Measurements from ENCODE around the gene MSTN. TPM values are rescaled to one million over a fixed set of nuclear protein-coding genes. Genes with fewer than 3 reads are reported as not detected.

Gene MSTN
- total RNA-seq, 2 experiments from 2014 or later: not detected

DNA sequence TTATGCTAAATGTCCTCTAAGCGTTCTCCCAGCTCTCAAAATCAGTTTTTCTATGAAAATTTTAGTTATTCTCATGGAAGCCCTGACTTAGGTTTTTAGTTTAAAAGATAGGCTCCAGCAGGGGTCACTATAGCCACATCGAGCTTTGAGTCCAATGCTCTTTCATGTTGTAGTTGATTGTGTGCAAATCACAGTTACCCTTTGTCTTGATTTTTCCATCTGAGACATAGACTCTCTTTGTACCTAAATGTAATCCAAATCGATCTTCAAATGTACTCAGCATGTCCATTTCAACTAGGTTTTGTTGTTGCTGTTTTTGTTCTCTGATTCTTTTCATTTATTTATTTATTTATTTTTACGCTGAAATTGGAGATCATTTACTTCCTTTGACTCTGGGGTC, 26.4 kb upstream of the MSTN start:
- CTCF ChIA-PET: interaction anchor here (0.6 to 4.0 kb wide), 11 partner anchors 38 to 762 kb away, joined by 3 to 20 read pairs (median 4); a partner anchor contains a TSS
- no peaks in the 10 kb centered on the region for H3K27me3 Mint-ChIP-seq
- H3K27ac Mint-ChIP-seq: no peak overlapping the region
- no peaks in the 10 kb centered on the region for H3K9me3 Mint-ChIP-seq (ENCODE audit: low read depth)
- no peak overlapping the region for H3K4me3 Mint-ChIP-seq
- no peaks in the 10 kb centered on the region for H3K4me1 Mint-ChIP-seq
- H3K36me3 Mint-ChIP-seq: no peaks in the 10 kb centered on the region
- ATAC-seq: peak; percentile 53
- DNase-seq: peak; percentile 53

DNA sequence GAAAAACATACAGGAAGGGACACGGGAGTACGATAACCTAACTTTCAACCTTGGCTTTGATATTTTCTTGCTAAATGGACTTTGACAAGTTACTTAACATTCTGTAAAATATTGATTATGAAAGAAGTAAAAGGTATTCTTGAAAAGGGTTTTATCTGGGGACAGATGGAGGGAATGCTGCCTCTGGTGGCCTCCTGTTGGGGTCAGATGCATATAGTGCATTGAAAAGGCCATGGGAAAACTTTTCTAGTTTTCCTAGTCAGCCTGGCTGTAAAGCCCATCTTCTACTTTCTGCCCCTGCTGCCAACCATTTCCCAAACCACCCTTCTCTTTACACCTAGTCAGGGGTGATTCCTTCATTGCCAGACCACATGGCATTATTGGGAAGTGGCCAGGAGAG, 22.2 kb upstream of the MSTN start:
- H3K27ac Mint-ChIP-seq: no peak overlapping the region
- peaks cover 11% of the 10 kb centered on the region for H3K27me3 Mint-ChIP-seq
- H3K36me3 Mint-ChIP-seq: no peaks in the 10 kb centered on the region
- no peak overlapping the region for H3K4me3 Mint-ChIP-seq
- H3K9me3 Mint-ChIP-seq (ENCODE audit: low read depth): no peaks in the 10 kb centered on the region
- CTCF ChIA-PET: no interaction called here
- DNase-seq (no peak), ATAC-seq (no peak)
- no peaks in the 10 kb centered on the region for H3K4me1 Mint-ChIP-seq

DNA sequence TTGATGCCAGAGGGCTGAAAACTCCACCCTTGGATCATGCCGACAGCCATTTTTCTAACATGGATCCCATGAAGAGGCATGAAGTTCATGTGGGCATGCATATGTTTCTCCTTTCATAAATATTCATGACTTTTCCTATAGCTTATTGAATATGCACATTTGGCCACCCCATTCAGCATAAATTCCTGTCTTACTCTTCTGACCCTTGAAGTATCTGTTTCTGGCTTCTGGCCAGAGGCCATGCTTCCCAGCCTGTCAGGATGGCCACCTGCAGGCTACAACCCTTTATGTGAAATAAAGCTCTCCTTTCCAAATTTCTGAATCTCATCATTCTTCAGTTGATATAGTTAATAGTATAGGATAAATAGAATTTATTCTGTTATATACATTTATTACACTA, 19.6 kb upstream of the MSTN start:
- DNase-seq (no peak), ATAC-seq (no peak)
- Mint-ChIP-seq H3K36me3 (no peaks in the 10 kb centered on the region), H3K4me3 (no peak overlapping the region), H3K27ac (no peak overlapping the region), H3K27me3 (peaks cover 22% of the 10 kb centered on the region), H3K4me1 (peaks cover 6% of the 10 kb centered on the region), H3K9me3 (ENCODE audit: low read depth) (no peaks in the 10 kb centered on the region)
- CTCF ChIA-PET: no interaction called here

DNA sequence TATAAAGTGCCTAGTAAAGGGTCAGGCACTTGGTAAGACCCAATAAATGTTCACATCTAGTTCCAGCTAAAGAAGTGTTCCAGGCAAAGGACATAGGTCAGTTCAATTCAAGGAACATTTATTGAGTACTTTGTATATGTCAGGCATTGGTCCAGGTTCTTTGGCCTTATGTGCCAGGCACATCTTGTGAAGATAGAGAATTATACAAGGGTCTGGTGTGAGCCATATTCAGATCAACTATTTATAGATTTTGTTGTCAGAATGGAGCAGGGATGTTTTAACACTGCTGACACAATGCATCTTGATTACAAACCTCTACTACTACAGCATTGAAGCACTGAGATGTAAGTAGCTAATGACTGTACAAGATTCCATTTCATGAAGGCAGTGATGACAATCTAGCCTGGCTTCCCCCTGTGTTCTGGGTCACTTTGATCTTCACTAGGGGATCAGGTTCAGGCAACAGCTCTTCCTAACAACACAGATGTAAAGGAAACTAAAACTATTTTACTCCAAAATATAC, 18.1 kb upstream of the MSTN start:
- Mint-ChIP-seq H3K27ac (no peak overlapping the region), H3K4me3 (no peak overlapping the region), H3K27me3 (peaks cover 22% of the 10 kb centered on the region), H3K9me3 (ENCODE audit: low read depth) (no peaks in the 10 kb centered on the region), H3K36me3 (no peaks in the 10 kb centered on the region), H3K4me1 (peaks cover 6% of the 10 kb centered on the region)
- CTCF ChIA-PET: interaction anchor here (0.7 to 1.4 kb wide), 2 partner anchors 10 to 330 kb away, joined by 3 to 4 read pairs; no protein-coding TSS in a partner anchor
- no peak for DNase-seq
- ATAC-seq: no peak

DNA sequence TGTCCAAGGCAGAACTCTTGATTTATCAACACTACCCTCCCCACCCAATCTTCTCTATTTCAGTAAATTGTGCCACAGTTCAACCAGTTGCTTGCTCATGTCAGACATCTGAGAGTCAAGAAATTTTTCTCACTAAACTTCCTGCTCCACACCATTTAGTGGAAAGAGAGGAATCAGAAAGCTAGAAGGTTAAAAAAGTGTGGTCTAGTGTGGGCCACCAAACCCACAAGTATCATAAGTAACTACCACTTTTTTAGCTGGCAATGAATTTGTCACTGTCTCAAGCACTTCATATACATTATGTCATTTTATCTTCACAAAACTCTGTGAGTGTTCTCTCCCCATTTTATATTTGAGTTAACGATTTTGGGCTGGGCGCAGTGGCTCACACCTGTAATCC, 16.6 kb upstream of the MSTN start:
- CTCF ChIA-PET: interaction anchor here (0.8 to 1.3 kb wide), 2 partner anchors 9 to 11 kb away, joined by 3 read pairs; no protein-coding TSS in a partner anchor
- Mint-ChIP-seq H3K9me3 (ENCODE audit: low read depth) (no peaks in the 10 kb centered on the region), H3K27ac (no peak overlapping the region), H3K27me3 (peaks cover 27% of the 10 kb centered on the region), H3K4me1 (peaks cover 6% of the 10 kb centered on the region), H3K4me3 (no peak overlapping the region), H3K36me3 (no peaks in the 10 kb centered on the region)
- peak; percentile 45 for ATAC-seq
- DNase-seq: peak; percentile 45

DNA sequence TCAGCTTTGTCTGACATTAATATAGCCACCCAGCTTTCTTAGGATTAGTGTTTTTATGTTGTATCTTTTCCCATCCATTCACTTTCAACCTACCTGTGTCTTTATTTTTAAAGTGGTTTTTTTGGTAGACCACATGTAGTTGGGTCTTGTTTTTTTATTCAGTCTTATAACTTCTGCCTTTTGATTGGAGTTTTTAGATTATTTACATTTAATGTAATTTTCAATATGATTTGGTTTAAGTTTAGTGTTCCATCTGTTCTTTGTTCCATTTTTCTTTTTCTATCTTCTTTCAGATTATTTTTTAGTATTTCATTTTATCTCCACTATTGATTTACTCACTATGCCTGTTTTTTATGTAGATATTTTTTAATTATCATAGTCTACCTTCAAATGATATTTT, 13.1 kb upstream of the MSTN start:
- CTCF ChIA-PET: interaction anchor here (2.4 kb wide), 1 partner anchor 415 kb away, joined by 7 read pairs; the partner anchor contains the start of gene ASNSD1
- Mint-ChIP-seq H3K27me3 (peaks cover 22% of the 10 kb centered on the region), H3K27ac (no peak overlapping the region), H3K9me3 (ENCODE audit: low read depth) (no peaks in the 10 kb centered on the region), H3K4me3 (no peak overlapping the region), H3K4me1 (peaks cover 6% of the 10 kb centered on the region), H3K36me3 (no peaks in the 10 kb centered on the region)
- no peak for DNase-seq
- ATAC-seq: no peak

DNA sequence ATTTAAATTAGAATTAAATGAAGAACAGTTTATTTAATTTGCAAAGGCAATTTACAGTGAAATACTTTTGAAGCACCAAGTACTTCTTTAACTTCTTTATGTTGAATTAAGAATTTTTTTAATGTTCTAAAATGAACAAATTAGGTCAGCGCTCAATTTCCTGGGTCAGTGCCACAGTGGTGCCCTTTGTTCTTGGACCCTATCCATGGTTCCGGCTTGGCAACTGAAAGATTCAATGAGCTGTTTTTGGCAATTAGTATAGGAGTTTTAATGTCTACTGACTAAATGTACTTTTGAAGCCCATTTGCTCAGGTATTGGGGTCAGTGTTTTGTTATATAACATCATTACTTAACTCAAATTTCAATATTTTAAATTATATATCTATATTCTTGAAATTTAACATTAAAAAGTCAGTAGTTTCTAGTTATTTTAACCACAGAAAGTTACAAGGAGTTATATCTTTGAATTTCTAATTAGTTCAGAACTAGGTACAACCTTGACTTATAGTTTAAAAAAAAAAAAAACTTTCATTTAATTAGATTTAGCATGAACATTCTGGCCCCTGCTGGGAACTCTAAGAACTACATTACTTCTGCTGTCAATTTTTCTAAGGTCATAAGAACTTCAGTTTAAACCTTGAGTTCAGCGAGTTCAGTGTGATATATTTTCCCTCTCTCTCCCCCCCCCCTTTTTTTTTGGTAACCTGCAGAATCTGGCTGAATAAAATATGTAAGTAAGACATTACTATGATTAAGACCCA, 7.6 kb upstream of the MSTN start:
- ATAC-seq (no peak), DNase-seq (no peak)
- H3K27ac Mint-ChIP-seq: no peak overlapping the region
- H3K27me3 Mint-ChIP-seq: peaks cover 8% of the 10 kb centered on the region
- H3K9me3 Mint-ChIP-seq (ENCODE audit: low read depth): no peaks in the 10 kb centered on the region
- CTCF ChIA-PET: interaction anchor here (0.6 kb wide), 1 partner anchor 10 kb away, joined by 3 read pairs; no protein-coding TSS in a partner anchor
- H3K36me3 Mint-ChIP-seq: no peaks in the 10 kb centered on the region
- H3K4me1 Mint-ChIP-seq: no peaks in the 10 kb centered on the region
- H3K4me3 Mint-ChIP-seq: no peak overlapping the region

DNA sequence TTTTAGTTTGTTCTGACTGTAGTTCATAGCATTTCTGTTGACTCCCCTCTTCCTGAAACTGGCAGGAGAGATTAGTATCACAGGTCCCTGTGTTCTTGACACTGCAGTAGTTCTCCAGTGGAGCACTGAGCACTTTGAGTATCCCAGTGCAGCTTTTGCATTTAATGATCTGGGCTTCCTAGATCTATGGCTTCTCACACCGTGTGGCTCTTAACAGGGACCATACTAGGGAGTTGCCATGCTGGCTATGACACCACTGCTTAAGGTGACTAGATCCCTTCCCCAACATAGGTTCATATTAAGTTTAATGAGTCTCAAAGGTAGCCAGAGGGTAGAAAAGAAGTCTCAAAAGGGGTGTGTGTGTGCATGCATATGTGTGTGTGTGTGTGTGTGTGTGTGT, 6.2 kb upstream of the MSTN start:
- no peaks in the 10 kb centered on the region for H3K36me3 Mint-ChIP-seq
- ATAC-seq (no peak), DNase-seq (no peak)
- H3K9me3 Mint-ChIP-seq (ENCODE audit: low read depth): no peaks in the 10 kb centered on the region
- H3K27me3 Mint-ChIP-seq: peaks cover 7% of the 10 kb centered on the region
- CTCF ChIA-PET: interaction anchor here (1.3 kb wide), 1 partner anchor 9 kb away, joined by 3 read pairs; no protein-coding TSS in a partner anchor
- H3K4me3 Mint-ChIP-seq: no peak overlapping the region
- H3K4me1 Mint-ChIP-seq: no peaks in the 10 kb centered on the region
- H3K27ac Mint-ChIP-seq: no peak overlapping the region

DNA sequence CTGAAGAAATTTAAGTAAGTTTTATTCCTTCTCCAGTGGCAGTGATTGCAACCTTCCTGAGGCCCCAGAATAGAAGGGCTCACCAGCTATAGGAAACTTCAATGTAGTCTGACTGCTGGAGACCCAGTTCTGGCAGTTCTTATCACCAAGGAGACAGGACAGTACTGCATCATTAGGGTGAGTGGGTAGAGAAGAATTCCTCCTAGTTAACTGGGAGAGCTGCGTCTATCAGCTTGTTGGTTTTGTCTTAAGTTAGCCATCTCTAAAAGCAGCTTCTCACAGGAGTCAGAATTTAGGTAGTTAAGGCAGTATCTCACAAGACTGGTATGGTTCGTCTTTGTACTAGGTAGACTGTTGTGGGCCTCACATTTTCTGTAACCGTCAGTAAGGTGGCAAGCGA, 3.3 kb upstream of the MSTN start:
- no peak for ATAC-seq
- Mint-ChIP-seq H3K27ac (no peak overlapping the region), H3K9me3 (ENCODE audit: low read depth) (no peaks in the 10 kb centered on the region), H3K4me3 (no peak overlapping the region), H3K36me3 (no peaks in the 10 kb centered on the region), H3K4me1 (no peaks in the 10 kb centered on the region), H3K27me3 (peaks cover 7% of the 10 kb centered on the region)
- no peak for DNase-seq
- CTCF ChIA-PET: no interaction called here

DNA sequence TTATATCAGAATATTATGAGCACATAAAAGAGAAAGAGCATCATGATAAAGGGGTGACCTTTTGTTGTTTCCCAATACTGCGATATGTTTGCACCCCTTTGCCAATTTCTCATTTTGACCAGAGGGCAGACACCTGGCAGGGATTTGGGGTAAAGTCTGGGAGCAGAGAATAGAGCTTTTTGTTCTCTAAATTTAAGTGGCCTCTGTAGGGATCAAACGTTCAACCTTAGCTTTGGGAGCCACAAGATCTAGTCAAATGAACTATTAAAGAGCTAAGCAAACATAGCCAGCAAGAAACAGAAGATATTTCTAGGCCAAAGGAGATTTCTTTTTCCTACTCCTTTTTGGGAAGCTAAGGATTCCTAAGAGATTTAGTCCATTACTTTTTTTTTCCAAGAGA, 1.1 kb upstream of the MSTN start:
- CTCF ChIA-PET: no interaction called here
- DNase-seq: no peak
- no peaks in the 10 kb centered on the region for H3K4me1 Mint-ChIP-seq
- peaks cover 4% of the 10 kb centered on the region for H3K27me3 Mint-ChIP-seq
- H3K9me3 Mint-ChIP-seq (ENCODE audit: low read depth): no peaks in the 10 kb centered on the region
- no peak overlapping the region for H3K27ac Mint-ChIP-seq
- no peak for ATAC-seq
- H3K4me3 Mint-ChIP-seq: no peak overlapping the region
- H3K36me3 Mint-ChIP-seq: no peaks in the 10 kb centered on the region

DNA sequence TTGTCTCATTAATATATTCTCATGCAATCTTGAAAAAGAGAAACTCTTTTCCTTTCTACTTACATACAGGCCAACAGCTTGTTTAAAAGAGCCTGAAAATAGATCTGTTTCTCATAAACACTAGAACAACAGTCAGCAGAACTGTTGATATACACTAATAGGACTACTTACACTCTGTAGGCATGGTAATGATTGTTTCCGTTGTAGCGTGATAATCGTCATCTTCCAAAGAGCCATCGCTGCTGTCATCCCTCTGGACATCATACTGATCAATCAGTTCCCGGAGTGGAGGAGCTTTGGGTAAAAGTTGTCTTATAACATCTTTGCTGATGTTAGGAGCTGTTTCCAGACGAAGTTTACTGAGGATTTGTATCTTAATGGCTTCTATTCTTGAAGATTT, 476 bp downstream of the MSTN start:
- no peaks in the 10 kb centered on the region for H3K4me1 Mint-ChIP-seq
- ATAC-seq (no peak), DNase-seq (no peak)
- H3K27me3 Mint-ChIP-seq: no peaks in the 10 kb centered on the region
- CTCF ChIA-PET: no interaction called here
- H3K4me3 Mint-ChIP-seq: no peak overlapping the region
- H3K9me3 Mint-ChIP-seq (ENCODE audit: low read depth): no peaks in the 10 kb centered on the region
- no peak overlapping the region for H3K27ac Mint-ChIP-seq
- no peaks in the 10 kb centered on the region for H3K36me3 Mint-ChIP-seq

DNA sequence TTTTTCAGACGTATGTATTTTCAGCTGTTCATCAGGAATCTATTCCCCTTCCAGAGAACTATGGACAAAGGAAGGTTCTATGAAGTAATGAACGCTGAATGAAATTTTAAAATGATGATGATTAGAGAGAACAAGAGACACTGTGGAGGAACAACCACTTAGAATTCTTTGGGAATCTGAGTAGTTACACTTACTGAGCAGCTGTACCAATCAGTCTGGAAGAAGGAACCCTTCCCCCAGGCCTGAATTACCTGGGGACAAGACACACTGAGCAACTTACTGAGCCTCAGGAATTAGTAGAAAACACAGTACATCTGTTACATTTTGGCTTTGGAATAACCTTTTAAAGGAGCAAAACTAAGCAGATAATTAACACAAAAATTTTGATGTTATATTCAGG, 1.9 kb downstream of the MSTN start:
- Mint-ChIP-seq H3K4me1 (no peaks in the 10 kb centered on the region), H3K9me3 (ENCODE audit: low read depth) (no peaks in the 10 kb centered on the region), H3K36me3 (no peaks in the 10 kb centered on the region), H3K27me3 (no peaks in the 10 kb centered on the region), H3K27ac (no peak overlapping the region), H3K4me3 (no peak overlapping the region)
- ATAC-seq: no peak
- DNase-seq: no peak
- CTCF ChIA-PET: no interaction called here

DNA sequence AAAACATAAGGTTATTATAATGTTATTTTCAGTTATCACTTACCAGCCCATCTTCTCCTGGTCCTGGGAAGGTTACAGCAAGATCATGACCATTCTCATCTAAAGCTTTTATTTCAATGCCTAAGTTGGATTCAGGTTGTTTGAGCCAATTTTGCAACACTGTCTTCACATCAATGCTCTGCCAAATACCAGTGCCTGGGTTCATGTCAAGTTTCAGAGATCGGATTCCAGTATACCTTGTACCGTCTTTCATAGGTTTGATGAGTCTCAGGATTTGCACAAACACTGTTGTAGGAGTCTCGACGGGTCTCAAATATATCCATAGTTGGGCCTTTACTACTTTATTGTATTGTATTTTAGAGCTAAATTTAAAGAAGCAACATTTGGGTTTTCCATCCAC, 2.5 kb downstream of the MSTN start:
- H3K36me3 Mint-ChIP-seq: no peaks in the 10 kb centered on the region
- no peaks in the 10 kb centered on the region for H3K4me1 Mint-ChIP-seq
- no peak overlapping the region for H3K4me3 Mint-ChIP-seq
- no peak overlapping the region for H3K27ac Mint-ChIP-seq
- H3K9me3 Mint-ChIP-seq (ENCODE audit: low read depth): no peaks in the 10 kb centered on the region
- CTCF ChIA-PET: interaction anchor here (1.0 to 1.1 kb wide), 2 partner anchors 8 to 9 kb away, joined by 3 read pairs; no protein-coding TSS in a partner anchor
- H3K27me3 Mint-ChIP-seq: no peaks in the 10 kb centered on the region
- no peak for ATAC-seq
- DNase-seq: no peak

DNA sequence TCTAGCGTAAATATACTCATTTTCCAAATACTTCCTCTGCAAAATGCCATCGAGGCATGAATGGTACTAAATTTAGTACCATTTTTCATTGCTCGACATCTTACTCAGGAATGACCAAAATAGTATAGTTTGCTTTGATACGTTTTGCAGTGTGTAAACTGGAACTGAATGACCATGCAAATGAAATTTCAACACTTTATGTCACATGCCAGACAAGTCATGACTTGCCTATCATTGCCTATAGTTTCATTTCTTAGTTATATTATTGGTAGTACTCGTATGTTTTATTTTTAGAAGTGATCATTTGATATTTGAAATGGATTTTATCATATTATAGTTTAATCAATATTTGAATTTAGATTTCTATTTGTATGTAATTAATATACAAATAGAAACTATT, 9.1 kb downstream of the MSTN start:
- Mint-ChIP-seq H3K9me3 (ENCODE audit: low read depth) (no peaks in the 10 kb centered on the region), H3K27ac (no peak overlapping the region), H3K27me3 (no peaks in the 10 kb centered on the region), H3K36me3 (no peaks in the 10 kb centered on the region), H3K4me1 (no peaks in the 10 kb centered on the region), H3K4me3 (no peak overlapping the region)
- no peak for ATAC-seq
- CTCF ChIA-PET: no interaction called here
- no peak for DNase-seq

Measured in activated CD8-positive, alpha-beta memory T cell treated with anti-CD3 and anti-CD28 coated beads, Interleukin-2, amount 10 ng/mL, durations not matched to agents 7 days and 5 days (primary cell).